Lower leg skin (tissue), 3 donors: ENCODE data around the gene WIPF2.

Experiments used
- CTCF ChIP-seq, 3 donors: fragments of 450-650 bp; IDR thresholded peaks; one replicate each; pipeline ENCODE4 v1.5.1; 2016; ENCODE audit warnings: antibody characterized with exemption in 3 of 3, mild to moderate bottlenecking in 3 of 3, moderate library complexity in 2 of 3
- POLR2A ChIP-seq, 2 donors: fragments of 450-650 bp; IDR thresholded peaks; one replicate each; pipeline ENCODE4 v1.6.1; 2016 to 2017; ENCODE audit warnings: antibody characterized with exemption in 2 of 2, mild to moderate bottlenecking in 1 of 2, moderate library complexity in 1 of 2

GRCh38 chr17:40313668-40314583, 94.8 kb downstream of the WIPF2 start:
- no peak for TF ChIP-seq POLR2A (IDR thresholded peaks at IDR 0.05)
- TF ChIP-seq CTCF (IDR thresholded peaks at IDR 0.05), result no peak
